ENCODE data around the gene AMZ1.
A peak's percentile ranks its signal among the peaks of the same experiment; 100 is the strongest.
"Not testable (repeated sequence)": the region's sequence is repeated elsewhere in the genome, so short reads cannot be mapped to it uniquely, and the experiment has no call there.

AMZ1 gene

GRCh38 chr7:2692543-2692942, 4.5 kb downstream of the AMZ1 start:
- no peak for DNase-seq

- not testable (repeated sequence) for DNase-seq
These were observed 5.6 kb downstream of the AMZ1 start for GRCh38 chr7:2693420-2694121.

GRCh38 chr7:2694122-2694436, 6.1 kb downstream of the AMZ1 start:
- DNase-seq, result not testable (repeated sequence)

GRCh38 chr7:2698581-2699288, 10.7 kb downstream of the AMZ1 start:
- DNase-seq, result no peak

GRCh38 chr7:2699289-2699620, 11.3 kb downstream of the AMZ1 start:
- DNase-seq, result no peak

GRCh38 chr7:2700141-2700850, 12.3 kb downstream of the AMZ1 start:
- DNase-seq, result no peak

- DNase-seq, result no peak
These were observed 13.4 kb downstream of the AMZ1 start for GRCh38 chr7:2701424-2701823.

GRCh38 chr7:2701832-2702593, 14.0 kb downstream of the AMZ1 start:
- DNase-seq, result no peak

- no peak for DNase-seq
These were observed 14.6 kb downstream of the AMZ1 start for GRCh38 chr7:2702594-2702957.

- no peak for DNase-seq
These were observed 17.5 kb downstream of the AMZ1 start for GRCh38 chr7:2705371-2706096.

GRCh38 chr7:2706685-2707126, 18.7 kb downstream of the AMZ1 start:
- no peak for DNase-seq

- DNase-seq, result no peak
These were observed 19.5 kb downstream of the AMZ1 start for GRCh38 chr7:2707481-2707880.

GRCh38 chr7:2708041-2708440, 20.0 kb downstream of the AMZ1 start:
- no peak for DNase-seq

- DNase-seq, result no peak
These were observed 20.7 kb downstream of the AMZ1 start for GRCh38 chr7:2708547-2709310.

- peak; percentile 88 for DNase-seq
These were observed 21.7 kb downstream of the AMZ1 start for GRCh38 chr7:2709553-2710285.

GRCh38 chr7:2710286-2710655, 22.3 kb downstream of the AMZ1 start:
- no peak for DNase-seq

GRCh38 chr7:2710901-2711551, 23.0 kb downstream of the AMZ1 start:
- no peak for DNase-seq

- no peak for DNase-seq
These were observed 24.1 kb downstream of the AMZ1 start for GRCh38 chr7:2711895-2712675.

GRCh38 chr7:2713370-2713769, 25.4 kb downstream of the AMZ1 start:
- DNase-seq, result no peak

- no peak for DNase-seq
These were observed 26.0 kb downstream of the AMZ1 start for GRCh38 chr7:2713978-2714377.
